Right lobe of liver (tissue), 4 donors: ENCODE results near the gene BMPR2.

Experiments used
- CTCF ChIP-seq, 4 donors: fragments of 200-600 bp in 3 of 4; fragments of 450-650 bp in 1 of 4; IDR thresholded peaks; one replicate each; pipeline versions ENCODE4 v1.5.1 to v1.8.0; 2016 to 2022; ENCODE audit warnings: antibody characterized with exemption in 4 of 4, mild to moderate bottlenecking in 2 of 4
- POLR2A ChIP-seq: fragments of 450-650 bp; IDR thresholded peaks from one replicate; pipeline ENCODE4 v1.6.1; 2017; ENCODE audit warnings: antibody characterized with exemption, mild to moderate bottlenecking
- donor health status: DM: no; HTN: no; CAD: no.
- donor health status: DM: no; HTN: no; CAD: no.
- donor health status: DM: no; HTN: yes; CAD: no.

GRCh38 chr2:202514732-202515131, 138.6 kb downstream of the BMPR2 start:
- TF ChIP-seq CTCF (IDR thresholded peaks at IDR 0.05) (no peak), POLR2A (no peak)
